GM04504 (cell line): Measurements from ENCODE around the gene ANKRD63.

Experiments used
- DNase-seq: peaks from one replicate; pipeline ENCODE4 v3.0.0-alpha.2; 2012; ENCODE audit warnings: low read depth

Gene ANKRD63

DNA sequence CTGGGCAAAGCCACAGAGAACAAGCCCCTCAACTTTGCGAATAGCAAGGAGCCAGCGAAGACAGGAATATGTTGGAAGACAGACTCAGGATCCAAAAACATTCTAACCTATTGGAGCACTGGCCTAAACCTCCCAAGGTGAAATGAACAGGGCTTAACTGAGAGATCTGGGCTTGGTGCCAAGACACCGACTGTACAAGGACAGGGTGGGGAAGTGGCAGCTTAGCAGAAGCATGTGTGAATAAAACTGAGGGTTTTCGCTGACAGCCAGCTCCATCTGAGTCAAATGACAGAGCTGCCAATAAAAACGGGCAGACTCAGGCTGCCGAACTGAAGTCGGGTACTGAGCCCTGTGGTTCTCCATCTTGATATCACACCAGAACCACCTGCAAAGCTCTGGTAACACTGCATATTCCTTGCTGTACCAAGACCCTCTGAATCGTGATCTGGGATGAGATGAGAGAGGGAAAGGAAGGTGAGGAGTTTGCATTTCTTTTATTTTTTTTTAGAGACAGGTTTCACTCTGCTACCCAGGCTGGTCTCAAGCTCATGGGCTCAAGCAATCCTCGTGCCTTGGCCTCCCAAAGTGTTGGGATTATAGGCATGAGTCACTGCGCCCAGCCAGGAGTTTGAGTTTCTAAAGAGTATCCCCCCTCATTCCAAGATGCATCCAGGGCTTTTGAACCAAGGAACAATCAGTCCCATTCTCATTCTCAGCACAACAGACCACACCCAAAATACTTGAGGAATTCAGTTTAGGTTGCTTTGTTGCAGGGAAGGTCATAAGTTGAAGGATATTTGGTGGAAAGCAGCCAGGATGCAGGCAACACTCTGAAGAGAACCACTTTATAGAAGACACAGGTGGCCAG is 30.9 kb upstream of the ANKRD63 start:
- DNase-seq = no peak

DNA sequence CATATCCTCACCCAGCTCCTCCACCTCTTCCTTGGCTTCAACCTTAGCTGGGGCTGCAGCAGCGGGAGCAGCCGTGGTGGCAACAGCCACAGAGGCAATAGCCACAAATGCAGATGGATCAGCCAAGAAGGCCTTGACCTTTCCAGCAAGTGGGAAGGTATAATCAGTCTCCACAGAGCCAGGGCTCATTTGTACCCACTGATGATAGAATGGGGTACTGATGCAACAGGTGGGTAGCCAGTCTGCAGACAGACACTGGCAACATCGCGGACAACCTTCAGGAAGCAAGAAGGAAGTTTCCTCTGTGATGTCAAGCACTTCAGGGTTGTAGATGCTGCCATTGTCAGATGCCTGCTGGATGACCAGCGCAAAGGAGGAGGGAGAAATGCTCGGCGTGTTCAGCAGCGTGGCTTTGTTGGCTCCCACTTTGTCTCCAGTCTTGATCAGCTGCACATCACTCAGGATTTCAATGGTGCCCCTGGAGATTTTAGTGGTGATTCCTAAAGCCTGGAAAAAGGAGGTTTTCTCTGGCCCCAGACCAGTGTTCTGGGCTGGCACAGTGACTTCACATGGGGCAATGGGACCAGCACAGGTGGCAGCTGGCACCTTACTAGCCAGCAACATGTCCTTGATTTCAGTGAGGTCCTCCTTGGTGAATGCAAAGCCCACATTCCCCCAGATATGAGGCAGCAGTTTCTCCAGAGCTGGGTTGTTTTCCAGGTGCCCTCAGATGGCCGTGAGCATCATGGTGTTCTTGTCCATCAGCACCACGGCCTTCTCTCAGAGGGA is 29.7 kb upstream of the ANKRD63 start:
- no peak for DNase-seq

DNA sequence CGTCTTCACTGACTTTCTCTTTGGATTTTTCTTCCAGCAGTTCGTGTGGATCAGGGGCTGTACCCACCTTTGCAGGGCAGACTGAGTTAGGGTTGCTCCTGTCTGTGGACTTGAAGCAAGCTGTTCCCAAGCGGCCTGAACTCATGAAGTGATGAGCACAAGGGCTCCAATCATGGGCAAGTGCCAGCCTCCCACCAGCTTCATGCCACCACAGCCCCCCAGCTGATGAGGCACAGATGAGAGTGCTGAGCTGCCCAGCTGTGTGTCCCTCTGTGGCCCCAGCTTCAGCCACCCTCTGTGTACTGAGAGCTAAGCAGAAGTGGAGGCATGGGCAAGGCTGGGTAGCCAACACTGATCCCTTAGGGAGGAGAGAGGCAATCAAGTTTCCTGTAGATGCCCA is 28.1 kb upstream of the ANKRD63 start:
- DNase-seq = no peak

DNA sequence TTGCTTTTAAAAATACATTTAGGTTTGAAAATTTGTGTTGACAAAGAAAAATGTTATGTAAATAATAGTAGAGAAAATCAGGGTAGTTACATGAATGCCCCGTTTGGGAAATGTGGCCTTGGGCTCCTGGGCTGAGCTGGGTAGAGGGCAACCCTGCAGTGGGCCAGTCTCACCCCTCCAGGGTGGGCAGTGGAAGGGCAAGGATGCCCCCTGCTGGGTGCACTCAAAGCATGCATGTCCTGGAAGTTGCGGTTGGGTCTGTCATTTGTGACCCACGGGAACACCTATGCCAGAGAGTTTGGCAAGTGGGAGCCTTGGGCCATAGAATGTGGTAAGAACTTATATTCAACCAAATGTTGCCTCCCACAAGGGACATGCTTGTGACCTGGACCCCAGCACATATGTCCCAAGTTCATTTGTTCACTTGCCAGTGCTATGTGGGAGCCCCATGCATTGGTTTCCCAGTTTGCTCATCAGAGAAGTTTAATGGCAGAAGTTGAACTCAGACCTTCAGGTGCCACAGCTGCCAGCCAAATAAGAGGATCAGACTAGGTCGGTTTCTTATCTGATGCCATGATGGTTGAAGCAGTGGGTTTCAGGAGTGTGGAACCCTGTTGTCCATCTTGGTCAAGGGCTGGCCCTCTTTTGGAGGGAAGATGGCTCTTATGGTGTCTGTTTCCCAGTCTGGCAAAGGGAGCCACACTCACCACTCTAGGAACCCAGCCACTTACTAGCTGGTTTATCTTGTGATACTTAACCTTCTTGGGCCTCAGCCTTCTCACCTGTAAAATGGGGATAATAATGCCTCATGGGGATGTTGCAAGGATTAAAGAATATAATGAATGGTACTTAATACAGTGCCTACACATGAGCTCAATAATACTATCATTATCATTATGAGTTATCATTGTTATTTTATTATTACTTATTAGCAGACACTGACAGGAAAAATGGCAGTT is 27.4 kb upstream of the ANKRD63 start:
- no peak for DNase-seq

DNA sequence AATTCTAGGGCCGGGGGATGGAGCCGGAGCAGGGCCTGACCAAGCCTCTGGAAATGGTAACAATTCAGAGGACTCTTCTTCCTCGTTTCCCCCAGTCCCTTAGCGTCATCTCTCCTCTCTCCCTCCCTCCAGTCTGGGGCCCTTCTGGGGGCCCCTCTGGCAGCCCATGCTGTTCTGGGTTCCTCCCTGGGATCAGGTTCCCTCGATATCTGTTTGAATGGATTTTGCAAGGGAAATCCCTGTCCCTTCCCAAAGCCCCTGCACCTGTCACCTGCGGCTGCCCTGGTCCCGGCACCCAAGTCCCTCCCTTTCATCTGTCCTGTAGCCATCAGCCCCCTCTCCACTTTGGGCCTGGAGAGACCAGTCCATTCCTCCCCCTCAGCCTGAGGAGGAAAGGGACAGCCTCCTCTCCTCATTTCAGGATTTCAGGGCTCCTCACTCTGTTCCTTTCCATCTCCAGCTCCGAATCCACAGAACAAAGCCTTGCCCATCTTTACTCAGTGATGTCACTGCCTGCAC is 26.5 kb upstream of the ANKRD63 start:
- no peak for DNase-seq

DNA sequence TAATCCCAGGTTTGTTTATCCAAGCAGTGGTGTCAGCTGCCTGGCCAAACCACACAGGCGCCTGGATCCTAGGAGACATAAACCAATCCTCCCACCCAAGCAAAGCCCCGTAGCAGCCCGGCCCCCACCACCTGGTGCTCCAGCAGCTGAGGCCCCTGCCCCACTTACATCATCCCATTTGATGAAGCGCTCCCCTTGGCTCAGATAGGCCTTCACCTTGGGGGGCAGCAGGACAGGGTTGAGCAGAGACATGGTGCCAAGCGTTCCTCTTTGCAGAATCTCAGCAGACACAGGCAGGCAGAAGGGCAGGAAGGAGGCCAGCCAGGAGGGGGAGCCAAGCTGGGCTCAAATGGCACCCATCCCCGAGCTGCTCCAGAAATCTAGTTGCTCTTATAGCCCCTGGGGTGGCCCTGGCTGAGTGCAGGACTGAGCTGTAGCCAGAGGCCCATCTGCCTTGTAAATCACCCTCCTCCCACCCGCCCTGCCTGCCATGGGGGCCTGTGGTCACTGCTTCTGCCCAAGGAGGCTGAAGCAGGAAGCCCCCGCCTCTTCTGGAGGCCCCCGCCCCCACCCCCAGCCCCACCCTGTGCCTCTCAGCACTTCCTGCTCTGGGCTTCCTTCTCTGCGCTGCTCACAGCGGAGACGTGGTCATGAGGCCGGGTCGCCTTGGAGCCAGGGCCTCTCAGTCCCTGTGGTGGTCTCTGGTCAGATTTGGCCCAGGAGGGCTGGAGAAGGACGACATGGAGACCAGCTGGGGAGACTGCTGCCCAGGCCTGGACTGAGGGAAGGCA is 24.8 kb upstream of the ANKRD63 start, which contains the start of gene PLCB2:
Gene PLCB2, minus strand, starts transcription at position 515 of the 791 bp plus-strand sequence. Its CDS starts 263 bp downstream, at position 252.
- DNase-seq = no peak

DNA sequence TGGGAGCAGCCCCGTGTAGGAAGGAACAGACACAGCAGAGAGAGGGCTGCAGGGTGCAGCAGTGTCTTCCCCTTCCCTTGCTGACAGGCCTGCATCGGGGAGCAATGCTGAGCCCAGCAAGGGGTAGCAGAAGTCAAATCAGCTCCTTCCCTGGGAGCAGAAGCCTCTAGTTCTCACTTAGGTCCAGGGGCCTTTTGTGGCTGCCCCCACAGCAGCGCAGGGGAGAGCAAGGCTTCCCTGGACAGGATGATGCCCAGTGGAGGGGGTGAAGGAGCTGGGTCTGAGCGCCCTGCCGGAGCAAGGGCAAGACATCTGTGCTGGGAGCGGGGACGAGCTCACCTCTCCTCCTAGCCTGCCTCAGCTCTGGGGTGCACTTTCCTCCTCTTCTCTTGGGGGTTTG is 24.0 kb upstream of the ANKRD63 start:
- DNase-seq = no peak

DNA sequence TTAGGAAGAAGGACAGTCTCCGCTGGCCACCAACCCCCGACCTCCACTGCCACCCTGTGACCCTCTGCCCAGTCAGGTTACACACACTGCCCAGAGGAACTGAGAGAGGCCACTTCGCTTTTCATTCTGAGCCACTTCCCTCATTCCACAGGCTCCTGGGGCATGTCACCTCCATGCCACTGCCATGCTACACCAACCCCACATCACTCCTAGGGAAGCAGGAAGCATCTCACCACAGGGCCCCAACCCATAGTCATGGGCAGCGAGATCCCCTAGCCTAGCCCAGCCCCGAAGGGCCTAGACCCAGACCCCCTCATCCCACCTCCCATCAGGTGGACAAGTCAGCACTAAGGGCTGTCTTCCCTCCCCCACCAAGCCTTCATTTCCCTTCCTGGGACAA is 23.5 kb upstream of the ANKRD63 start:
- no peak for DNase-seq

DNA sequence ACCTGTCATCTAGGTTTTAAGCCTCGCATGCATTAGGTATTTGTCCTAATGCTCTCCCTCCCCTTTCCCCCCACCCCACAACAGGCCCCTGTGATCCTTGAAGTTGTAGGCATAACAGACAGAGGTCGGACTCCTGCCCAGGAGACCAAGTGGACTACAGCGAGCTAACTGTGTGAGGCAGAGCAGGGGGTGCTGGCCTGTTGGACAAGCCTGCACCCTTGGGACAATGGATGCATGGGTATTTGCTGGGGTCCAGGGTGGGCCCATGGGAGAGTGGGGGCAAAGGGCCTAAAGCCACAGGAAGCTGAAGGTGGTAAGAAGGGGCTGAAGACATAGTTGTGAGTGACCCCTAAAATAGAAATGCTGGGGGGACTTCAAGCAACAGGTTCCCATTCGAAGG is 22.4 kb upstream of the ANKRD63 start:
- no peak for DNase-seq

DNA sequence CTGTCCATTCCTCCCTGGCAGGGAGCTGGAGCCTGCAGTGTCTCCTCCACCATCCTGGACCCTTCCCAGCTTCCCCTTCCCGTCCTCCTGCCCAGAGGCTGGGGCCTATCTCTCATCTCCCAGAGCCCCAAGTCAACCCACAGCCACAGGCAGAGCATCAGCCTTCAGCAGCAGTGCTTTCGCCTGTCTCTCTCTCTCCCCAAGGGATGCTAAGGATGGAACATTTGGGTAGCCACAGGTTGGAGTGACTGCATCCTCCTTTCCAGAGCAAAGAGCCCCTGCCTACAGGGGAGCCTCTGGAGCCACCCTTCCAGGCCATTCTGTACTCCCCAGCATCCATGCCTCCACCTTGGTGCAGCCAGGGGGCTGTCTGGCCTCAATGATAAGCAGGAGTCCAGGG is 20.7 kb upstream of the ANKRD63 start:
- no peak for DNase-seq

DNA sequence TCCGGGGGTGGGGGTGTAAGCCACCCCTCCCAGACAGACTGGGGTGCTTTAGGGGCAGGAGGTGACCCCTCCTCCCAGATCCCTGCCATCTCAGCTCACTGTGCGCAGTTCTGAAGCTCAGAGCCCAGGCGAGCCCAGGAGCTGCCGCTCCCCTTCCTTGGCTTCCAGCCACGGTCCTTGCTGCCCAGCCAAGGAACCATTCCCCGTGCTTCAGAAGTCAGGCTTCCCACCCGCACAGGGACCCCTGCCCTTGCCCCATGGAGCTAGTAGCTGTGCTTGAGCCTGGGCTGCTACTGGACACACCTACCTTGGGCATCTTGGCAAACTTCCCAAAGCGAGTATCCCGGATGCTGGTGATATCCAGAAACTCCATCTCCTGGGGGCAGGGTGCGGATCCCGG is 20.1 kb upstream of the ANKRD63 start:
- no peak for DNase-seq

DNA sequence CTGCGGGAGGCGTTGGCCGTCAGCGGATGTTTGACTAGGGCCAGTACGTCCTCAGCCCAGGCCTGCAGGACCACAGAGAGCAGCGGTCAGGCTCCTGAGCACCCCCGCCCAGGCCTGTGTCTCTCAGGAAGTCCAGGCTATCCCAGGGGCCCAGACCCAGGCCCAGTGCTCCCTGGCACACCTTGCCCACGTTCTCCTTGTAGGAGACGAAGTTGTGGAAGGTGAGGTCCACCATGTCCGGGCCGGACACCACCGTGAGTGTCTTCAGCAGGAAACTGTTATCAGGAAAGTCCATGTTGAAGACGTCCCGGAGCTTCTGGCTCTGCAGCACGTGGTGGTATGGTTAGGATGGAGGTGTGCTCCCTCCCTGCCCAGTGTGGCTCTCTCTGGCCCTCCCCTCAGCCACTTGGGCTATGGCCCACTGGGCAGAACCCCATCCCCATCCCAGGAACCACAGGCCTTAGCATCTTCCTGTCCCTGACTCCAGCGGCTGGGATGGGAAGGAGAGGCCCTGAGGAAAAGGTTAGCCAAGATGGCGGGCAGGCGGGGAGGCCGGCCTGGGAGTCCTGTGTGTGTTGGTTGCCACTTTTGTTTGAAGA is 19.5 kb upstream of the ANKRD63 start:
- DNase-seq = no peak

DNA sequence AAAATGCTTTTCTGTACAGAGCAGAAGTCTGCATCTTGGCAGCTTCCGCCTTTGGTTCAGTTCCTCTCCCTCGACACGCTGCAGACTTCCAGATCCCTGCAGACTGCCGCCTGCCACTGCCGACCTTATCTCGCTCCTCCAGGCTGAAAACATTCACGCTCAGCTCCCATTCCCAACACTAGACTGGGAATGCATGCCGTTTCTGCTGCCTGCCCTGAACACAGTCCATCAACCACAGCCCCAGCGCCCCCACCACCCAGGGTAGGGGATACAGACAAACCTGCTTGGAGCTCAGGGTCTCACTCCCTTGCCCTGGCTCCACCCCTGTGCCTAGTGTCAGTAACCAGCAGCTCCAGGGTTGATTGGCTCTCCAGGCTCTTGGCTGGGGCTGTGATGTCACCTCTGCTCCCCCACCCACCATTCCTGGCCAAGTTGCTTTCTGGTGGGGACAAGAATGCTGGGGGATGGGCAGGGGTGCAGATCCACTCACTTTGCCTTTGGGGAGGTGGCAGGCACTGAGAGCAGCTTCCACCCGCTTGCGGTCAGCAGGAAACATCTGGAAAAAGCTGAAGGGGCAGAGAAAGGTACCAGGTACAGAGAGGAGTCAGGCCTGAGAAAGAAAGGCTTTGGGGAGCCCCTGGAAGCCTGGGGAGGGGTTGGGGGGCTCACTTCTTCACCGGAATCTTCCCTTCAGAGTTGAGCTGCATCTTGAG is 18.8 kb upstream of the ANKRD63 start:
- no peak for DNase-seq

DNA sequence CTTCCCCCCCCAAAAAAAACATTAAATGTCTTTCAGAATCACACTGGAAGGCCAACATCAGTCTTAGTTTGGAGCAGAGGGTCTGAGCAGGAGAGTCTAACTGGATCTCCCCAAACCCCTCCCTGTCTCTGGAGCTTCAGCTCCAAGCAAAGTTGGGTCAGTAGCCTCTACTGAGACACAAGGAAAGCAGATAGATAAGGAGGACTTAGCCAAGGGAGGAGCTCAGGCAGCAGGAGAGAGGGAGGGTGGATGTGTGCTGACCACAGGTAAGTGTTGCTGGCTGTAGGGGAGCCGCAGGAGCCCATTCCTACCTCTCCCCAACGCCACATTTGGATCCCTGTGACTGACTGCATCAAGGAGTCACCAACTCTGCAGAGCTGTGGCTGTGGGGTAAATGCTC is 17.9 kb upstream of the ANKRD63 start:
- DNase-seq = no peak

DNA sequence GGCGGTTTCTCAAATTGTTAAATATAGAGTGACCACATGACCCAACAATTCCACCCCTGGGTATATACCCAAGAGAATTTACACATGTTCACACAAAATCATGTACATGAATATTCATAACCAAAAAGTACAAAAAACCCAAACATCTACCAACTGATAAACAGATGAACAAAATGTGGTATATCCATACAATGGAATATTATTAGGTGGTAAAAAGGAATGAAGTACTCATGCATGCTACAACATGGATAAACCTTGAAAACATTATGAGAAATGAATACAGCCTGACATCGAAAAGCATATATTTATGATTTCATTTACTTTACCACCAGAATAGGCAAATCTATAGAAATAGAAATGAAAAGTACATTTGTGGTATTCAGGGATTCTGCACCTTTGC is 17.5 kb upstream of the ANKRD63 start:
- no peak for DNase-seq

DNA sequence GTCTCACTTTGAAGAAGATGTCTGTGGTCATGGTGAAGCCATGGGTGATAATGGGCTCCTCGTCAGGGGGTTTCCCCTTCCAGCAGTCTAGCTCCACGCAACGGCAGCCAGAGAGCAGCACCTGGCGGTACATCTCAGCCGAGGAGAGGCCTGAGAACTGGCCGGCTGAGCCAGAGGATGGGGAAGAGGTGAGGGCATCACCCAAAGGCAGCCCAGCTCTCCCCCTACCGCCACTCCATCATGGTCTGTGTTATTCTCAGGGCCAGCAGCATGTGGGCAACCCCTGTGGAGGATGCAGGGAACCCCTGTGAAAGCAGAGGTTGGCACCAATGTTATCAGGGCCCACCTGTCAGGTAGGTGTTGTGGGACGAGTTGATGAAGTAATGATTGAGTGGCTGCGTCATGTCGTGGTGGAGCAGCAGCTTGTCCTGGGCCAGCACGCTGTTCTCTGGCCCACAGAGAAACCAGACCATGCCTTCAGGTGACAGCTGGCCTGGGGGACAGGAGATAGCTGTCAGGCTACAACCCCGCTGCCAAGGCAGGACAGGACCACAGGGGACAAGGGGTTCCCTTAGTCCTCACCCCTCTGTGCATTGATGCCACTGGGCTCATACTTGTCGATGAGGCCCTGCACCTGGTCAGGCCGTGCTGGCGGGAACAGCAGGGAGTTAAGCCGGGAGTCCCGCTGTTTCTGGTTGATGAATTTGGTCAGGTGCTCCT is 15.5 kb upstream of the ANKRD63 start:
- no peak for DNase-seq

DNA sequence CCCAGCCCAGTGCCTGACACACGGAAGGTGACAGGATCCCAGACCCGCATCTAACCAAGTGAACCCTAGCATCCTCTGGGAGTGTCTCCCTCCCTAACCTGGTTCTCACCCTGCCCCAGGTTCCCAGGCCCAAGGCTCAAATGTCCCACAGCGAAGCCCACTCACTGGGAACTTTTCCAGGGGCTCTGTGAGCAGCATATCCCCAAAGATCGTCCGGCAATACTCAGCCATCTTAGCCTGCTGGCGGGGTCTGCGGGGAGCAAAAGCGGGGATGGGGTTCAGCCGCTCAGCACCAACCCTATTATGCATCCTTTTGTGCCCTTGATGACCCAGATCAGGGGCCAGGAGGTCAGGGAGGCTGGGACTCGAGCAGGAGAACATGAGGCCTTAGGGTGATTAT is 14.5 kb upstream of the ANKRD63 start:
- DNase-seq = no peak

DNA sequence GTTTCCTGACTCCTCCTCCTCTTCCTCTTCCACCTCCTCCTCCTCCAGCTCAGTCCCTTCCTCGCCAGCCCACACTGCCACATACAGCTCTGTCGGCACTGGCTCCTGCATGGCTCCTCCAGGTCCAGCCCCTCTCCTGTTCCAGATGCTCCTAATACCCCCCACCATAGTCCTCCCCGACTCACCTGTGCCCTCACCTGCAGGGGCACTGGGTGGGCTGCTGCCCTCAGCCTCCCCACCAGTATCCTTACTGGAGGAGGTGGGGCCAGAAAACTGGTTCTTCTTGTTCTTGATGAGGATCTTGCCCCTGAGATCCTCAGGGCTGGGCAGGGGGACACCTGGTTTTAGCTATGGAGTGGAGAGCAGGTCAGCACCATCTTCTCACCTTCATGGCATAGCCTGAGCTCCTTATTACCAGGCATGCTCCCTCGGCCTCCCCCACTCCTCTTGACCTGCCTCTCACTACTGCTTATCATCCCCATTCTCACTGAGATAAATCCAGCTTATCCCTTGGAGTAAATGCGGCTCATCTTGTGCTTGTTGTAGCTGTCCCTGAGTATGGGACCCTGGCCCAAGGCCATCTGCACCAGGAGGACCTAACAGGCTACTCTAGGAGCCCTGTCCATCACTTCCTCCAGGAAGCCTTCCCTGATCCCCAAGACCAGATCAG is 13.8 kb upstream of the ANKRD63 start:
- no peak for DNase-seq
